ENCODE results near the gene CLCA1.

Gene CLCA1

DNA sequence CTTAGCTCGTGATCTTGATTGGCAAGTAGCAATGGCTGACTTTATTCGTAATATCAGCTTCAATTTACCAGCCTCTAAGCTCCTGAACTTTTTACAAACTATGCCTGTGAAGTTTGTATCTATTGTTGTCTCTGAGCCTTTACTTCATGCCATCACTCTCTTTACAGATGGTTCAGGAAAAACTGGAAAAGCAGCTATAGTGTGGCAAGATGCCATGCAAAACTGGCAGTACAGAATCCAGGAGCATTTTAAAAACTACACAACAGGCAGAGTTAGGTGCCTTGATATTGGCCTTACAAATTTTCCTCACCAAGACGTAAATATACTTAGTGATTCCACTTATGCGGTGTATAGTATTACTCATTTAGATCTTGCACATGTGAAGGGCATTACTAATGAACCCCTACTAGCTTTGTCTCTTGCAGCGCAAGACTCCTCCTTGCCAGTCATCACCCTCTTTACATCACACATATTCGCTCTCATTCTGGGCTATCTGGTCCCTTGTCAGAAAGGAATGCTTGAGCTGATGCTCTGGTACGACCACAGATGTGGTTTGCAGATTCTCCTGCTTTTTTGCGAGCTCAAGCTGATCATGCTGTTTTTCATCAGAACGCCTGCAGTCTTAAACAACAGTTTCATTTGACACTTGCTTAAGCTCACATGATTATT is 36.3 kb downstream of the CLCA1 start:
- DNase-seq = no peak

DNA sequence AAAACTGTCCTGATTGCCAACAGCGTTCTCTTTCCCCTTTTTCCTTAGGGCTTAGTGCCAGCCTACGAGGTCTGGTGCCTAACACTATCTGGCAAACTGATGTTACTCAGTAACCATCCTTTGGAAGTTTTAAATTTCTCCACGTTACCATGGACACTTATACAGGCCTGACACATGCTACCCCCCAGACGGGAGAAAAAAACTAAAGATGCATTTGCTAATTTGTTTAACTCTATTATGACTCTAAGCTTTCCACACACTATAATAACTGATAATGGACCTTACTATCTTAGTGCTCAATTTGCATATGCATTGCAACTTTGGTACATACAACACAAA is 36.8 kb downstream of the CLCA1 start:
- DNase-seq = no peak

DNA sequence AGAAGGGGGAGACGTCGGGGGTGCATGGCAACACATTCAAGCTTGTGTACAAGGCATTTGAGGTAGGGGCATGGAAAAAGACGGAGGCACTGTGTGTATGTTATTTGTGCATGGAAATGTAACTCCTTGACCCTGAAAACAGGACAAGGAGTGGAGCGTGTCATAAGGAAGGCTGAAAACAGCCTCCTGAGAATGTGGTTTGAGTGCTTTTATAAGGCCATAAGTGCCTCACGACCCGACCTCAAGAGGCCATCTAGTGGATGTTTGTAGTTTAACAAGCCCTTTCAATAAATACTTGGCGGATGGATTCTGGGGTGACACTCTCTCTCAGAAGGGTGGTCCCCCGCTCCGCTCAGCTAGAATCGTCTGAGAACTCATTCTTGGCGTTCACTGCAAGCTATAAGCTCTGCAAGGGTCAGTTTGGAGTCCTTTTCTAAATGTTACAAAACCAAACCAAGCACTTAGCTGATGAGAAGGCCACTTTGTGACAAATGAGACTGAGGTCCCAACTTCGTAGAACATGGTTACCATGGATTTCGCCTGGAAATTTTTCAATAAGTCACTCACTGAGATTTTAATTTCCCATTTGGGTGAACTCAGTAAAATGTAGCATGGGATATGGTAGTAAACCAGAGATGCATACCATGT is 39.3 kb downstream of the CLCA1 start:
- DNase-seq = peak; percentile 33

DNA sequence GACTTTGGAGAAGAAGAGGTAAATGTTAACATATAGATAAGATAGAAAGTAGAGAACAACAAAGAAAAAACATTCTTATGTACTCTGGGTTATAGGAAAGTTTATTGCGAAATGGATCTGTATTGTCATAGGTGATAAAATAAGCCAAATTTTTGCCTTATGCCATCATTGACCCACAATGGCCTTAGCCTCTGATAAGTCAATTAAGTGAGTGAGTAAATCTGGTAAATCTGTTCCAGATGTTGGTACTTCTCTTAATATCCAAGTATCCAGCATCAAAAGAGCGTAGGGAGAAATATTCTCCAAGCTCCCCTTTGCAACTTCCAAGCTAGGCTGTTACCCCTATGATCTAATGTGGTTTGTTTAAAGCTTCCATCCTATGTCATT is 39.8 kb downstream of the CLCA1 start:
- no peak for DNase-seq

DNA sequence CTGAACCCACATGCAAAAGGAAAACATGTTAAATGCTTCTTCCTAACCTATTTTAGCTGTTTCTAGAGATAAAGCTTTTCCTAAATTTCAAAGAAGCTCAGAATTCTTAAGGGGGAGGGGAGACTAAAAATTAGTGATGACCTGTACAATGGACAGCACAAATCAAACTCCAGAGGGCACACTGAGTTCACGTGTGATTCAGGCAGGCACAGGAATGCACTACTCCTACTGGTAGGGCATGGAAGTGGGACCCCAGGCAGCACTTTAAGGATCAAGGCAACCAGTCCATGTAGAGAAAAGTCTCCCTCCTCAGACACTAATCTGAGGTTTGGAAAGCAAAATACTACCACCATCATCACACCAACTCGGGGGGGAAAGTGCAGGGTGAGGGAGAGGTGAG is 46.9 kb downstream of the CLCA1 start:
- no peak for DNase-seq

DNA sequence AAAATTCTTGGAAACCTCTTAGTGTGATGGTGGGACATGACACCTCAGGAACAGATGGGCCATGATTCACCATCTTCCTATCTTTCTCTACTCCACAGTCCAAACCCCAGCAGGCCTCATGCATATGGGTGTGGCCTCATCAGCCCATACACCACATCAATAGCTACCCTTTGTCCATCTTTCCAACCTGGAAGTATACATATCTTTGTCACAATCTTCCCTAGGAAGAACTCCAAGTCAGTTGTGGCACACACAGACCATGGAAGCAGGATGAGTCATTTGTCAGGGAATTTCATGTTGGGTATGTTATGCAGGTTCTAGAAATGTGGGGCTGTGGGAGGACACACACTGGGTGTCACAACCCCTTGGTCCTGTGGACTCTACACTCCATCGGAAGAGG is 47.6 kb downstream of the CLCA1 start:
- DNase-seq = no peak

DNA sequence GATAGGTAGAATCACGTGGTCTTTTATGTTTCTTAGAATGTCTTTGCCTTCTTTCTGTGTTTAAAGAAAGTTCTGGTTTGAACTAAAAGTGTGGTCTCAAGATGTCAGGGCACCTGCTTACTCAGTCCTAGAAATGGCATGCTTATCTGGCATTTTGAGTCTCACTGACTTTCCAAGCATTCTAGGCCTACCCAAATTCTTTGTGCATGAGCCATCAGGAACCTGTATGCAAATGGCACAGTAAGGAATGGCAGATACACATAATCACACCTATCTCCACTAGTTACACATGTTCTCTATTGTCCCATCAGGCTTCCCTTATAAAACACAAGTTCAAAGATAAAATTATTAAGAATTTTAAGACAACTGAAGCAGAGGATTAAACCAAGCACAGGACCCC is 48.6 kb downstream of the CLCA1 start:
- no peak for DNase-seq

DNA sequence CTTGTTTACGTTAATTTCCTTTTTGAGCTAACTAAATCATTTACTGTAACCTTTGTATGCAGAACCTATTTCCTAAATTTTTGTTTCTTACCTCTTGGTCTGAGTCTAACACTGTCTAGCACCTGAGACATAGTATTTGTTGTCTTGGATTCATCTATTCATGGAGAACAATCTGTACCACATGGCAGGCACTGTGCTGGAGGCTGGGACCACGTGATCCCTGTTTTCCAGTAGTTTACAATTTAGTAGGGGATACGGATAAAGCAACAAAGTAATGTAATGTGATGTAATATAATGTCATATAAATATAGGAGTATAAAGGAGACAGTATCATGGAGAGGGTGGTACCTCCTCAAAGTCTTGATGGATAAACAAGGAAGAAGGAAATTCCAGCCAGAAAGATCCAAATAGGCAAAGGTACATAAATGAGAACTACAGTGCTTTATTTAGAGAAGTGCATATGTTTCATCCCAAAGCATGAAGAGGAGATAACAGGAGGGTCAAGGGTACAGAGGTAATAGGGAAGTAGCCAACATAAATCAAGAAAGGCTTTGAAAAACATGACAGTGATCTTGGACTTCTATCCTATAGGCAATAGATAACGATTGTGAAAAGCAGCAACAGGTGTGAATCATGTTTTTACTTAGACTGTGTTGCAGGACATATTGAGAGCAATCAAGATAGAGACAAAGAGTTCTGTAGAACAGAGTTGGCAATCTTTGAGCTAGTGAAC is 52.2 kb downstream of the CLCA1 start:
- DNase-seq = no peak

DNA sequence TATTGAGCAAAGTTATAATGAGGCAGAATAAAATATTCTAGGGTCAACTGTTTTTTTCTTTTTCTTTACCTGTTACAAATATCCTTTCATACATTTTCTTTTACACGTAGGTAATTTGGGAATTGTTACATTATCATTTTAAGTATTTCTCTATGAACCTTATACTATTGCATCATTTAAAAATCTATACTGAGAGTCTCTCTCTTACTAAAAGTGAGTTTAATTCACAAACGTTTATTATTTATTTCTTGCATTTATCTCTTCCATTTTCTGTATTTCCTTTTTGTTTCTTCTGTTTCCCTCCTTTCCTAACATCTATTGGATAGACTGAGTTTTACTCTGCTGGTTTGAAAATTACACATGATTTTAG is 52.8 kb downstream of the CLCA1 start:
- DNase-seq = no peak

DNA sequence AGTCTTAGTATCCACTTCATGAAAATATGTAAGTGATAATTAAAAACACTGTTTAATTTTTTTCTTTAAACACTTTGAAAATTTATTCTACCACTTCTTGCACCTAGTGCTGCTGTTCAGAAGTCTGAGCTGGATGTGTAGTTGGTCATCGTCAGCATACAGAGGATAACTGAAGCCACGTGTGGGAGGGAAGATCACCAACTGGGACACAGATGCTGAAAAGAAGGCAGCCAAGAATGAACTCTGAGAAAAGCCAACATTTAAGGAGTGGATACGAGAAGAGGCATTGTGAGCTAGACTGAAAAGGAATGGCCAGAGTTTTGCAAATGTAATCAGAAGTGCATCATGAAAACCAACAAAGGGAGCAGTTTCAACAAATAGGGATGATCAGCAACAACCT is 53.5 kb downstream of the CLCA1 start:
- DNase-seq = no peak

DNA sequence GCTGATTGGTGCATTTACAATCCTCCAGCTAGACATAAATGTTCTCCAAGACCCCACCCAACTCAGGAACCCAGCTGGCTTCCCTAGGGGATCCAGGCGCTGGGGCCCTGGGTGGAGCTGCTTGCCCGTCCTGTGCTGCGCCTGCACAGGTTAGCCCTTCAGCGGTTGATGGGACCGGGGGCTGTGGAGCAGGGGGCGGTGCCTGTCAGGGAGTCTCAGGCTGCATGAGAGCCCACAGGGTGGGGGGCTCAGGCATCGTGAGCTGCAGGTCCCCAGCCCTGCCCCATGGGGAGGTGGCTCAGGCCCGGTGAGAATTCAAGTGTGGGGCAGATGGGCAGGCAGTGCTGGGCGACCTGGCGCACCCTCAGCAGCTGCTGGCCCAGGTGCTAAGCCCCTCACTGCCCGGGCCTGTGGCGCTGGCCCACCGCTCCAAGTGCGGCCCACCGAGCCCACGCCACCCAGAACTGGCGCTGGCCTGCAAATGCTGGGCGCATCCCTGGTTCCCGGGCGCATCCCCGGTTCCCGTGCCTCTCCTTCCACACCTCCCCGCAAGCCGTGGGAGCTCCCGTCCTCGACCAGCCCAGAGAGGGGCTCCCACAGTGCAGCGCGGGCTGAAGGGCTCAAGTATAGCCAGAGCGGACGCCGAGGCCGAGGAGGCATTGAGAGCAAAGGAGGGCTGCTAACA is 55.1 kb downstream of the CLCA1 start:
- DNase-seq = no peak

DNA sequence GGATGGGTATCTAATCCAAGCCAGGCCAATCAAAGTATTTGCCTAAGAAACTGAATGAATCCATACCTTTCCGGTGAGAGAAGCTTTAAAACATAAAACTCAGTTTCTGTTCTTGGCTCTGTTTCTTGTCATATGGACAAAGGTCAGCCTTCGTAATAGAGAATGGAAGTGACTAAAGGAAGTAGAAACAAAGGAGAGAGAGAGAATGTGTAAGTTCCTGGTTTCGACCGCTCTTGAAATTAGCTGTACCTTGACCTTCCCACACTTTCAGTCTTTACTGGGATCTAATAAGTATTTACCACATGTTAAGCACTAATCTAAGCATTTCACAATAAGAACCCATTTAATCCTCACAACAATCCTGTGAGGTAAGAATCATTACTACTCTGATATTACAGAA is 58.6 kb downstream of the CLCA1 start:
- no peak for DNase-seq

DNA sequence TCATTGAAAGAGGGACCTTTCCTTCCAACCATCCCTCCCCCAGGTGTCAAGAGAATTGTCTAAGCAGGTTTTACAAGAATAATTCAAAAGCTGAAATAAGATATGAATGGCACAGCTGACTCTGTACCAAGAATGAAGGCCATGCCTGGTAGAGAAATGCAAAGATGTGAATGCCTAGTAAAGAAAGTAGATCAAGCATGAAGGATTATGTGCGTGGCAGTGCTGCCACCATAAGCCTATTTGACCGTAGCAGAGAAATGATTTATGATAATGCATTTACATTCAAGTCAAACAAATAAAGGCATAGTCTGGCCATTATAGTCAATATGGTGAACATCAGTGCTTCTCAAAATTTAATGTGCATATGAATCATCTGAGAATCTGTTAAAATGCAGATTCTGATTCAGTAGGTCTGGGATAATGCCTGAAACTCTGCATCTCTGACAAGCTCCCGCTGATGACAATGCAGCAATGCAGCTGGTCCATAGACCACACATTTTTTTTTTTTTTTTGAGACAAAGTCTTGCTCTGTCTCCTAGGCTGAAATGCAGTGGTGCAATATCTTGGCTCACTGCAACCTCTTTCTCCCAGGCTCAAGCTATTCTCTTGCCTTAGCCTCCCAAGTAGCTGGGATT is 61.6 kb downstream of the CLCA1 start:
- no peak for DNase-seq

DNA sequence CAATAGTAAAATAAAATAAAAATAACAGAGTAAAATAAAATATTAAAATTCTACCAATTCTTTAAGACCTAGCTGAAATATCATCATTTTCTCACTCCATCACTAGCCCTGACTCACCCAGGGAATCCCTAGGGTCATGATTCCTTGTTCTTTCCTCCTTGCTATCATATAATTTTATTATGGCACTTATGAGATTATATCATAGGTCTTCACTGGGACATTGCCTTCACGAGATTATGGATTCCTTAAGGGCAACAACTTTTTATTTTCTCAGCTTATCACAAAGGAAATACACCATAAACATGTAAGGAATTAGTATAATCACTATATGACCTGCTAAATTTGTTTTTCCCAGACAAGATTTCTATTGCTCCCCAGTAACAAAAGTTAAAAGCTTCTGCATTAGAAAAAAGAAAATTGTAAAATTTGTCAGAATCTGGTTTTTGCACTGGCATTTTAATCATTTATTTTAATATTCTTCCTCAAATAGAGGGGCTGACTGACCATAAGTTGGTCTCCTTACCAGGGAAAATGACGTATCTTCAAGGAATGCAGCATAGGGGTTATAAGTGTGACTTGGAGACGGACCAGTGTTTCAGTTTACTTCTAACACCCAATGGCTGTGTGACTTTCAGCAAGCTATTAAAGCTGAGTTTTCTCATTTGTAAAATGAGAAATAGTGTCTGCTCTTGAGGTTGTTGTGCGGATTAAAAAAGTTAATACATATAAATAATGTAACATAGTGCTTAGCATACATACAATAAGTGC is 69.4 kb downstream of the CLCA1 start:
- no peak for DNase-seq

DNA sequence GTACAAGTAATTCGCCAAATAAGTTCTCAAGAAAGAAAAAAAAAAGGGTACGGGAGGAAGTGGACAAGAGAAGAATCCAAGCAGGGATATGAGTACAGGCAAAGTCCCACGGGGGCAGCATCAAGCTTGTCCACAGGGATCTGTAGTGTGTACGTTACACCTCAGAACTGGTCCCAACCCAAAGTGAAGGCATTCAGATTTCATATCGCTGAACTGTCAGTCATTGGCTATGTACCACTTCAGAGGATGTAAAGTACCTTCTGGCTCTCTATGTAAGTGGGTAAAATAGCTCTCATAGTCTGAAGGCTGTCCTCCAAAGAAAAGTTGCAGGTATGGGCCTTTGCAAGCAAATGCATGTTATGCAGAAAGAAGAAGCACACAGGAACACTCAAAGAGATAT is 70.0 kb downstream of the CLCA1 start:
- DNase-seq = no peak

DNA sequence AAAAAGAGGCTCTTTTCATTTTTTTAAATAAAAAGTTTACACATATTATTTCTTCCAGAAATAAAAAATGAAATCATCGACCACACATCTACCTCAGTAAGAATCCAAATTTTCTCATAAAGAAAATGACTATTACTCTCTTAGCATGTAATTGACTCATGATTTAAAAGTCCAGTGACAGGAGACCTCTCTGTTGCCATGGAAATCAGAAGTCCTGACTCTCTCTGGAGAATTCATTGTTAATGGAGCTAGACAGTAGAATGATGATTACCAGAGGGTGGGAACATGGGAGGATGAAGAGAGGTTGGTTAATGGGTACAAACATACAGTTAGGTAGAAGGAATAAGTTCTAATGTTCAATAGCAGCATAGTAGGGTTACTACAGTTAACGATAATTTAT is 73.1 kb downstream of the CLCA1 start:
- DNase-seq = no peak

DNA sequence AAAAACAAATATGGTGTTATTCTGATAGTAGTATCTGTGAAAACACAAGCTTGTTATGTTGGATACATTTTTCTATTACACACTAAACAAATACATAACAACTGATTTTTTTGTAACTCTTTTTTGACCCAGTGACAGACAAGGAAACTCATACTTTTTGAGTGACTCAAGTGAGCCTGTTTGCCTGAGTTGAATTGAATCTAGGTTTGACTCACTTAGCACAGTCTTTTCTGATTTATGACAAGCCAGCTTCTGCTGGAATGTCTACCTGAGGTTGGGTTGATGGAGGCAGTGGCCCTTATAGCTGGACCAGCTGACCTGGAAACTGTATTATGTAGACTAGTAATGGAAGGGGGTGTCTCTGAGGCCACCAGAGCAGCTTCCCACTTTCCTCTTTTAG is 73.9 kb downstream of the CLCA1 start:
- no peak for DNase-seq

DNA sequence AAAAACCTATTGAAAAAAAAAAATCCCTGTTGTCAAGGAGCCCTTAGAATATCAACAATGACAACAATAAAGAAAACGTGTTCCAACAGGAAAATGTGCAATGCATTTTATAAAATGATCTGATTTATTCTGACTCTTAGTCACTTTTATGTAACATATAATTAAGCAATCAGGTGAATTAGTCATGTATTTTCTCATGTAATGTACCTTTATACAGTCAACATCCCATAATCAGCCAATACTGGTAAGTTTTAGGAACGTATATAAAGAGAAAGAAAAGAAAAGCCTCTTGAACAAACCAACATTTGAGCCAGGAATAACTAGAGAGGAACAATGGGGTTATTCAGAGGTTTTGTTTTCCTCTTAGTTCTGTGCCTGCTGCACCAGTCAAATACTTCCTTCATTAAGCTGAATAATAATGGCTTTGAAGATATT is 78.1 kb downstream of the CLCA1 start, which contains the start of gene CLCA4:
TSS of gene CLCA4 (plus strand) at position 292 of the 435 bp plus-strand sequence. CDS start at position 334, 42 bp downstream.
- no peak for DNase-seq

DNA sequence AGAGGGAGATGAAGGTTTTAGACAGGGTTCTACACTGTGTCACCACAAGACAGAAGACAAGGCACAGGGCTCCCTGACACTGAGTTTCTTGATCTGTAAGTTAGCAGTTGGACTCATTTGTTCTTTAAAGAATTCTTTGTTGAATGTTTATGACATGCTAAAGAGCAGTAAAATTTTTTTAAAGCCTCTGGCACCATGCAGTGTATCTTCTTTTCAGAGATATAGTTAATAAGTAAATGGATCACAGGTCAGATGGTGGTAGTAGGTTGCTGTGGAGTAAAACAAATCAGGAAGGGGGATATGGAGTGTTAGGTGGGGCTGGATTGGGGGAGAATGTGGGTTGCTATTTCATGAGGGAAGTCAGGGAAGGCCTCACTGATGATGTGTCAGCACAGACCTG is 80.1 kb downstream of the CLCA1 start:
- no peak for DNase-seq

Data from NCI-H510A (cell line).